HCT116 (cell line): ENCODE data around the gene IRF2.

Source experiments
- CEBPB ChIP-seq: IDR thresholded peaks from 2 replicates; pipeline ENCODE4 v1.6.1; 2012; ENCODE audit warnings: low read depth
- CTCF ChIP-seq, 3 experiments: fragments of 200-600 bp in 1 of 3; sonication (generic) in 1 of 3; IDR thresholded peaks in 2 of 3; conservative IDR thresholded peaks in 1 of 3; 2 replicates each; pipeline ENCODE4 v1.5.1; 2012 to 2017; ENCODE audit warnings: low read depth in 2 of 3, low read length in 2 of 3, antibody characterized with exemption in 1 of 3, borderline replicate concordance in 1 of 3, control low read depth in 1 of 3, mild to moderate bottlenecking in 1 of 3, mixed read lengths in 1 of 3, mixed run types in 1 of 3, moderate library complexity in 1 of 3; ENCODE audit not compliant: insufficient read depth in 1 of 3
- EZH2 ChIP-seq: fragments of 200-600 bp; sonication (generic); IDR thresholded peaks from 2 replicates; pipeline ENCODE4 v1.6.1; 2017; ENCODE audit warnings: antibody characterized with exemption, mixed run types
- EZH2phosphoT487 ChIP-seq: fragments of 200-600 bp; IDR thresholded peaks from 2 replicates; pipeline ENCODE4 v1.6.1; 2018; ENCODE audit warnings: antibody characterized with exemption, borderline replicate concordance
- POLR2A ChIP-seq: IDR thresholded peaks from 2 replicates; pipeline ENCODE4 v1.7.0; 2011; ENCODE audit warnings: borderline replicate concordance; ENCODE audit not compliant: insufficient read depth, insufficient read length; ENCODE audit errors: extremely low read depth
- RAD21 ChIP-seq: IDR thresholded peaks from 2 replicates; pipeline ENCODE4 v1.6.1; 2012; ENCODE audit warnings: low read depth, mild to moderate bottlenecking
- ZNF274 ChIP-seq: fragments of 200-500 bp; sonication (Bioruptor generic); IDR thresholded peaks from 2 replicates; pipeline ENCODE4 v1.6.1; 2014; ENCODE audit warnings: mild to moderate bottlenecking, low read depth, low read length, inconsistent platforms

GRCh38 chr4:184447664-184448063 is 26.7 kb downstream of the IRF2 start:
- TF ChIP-seq CTCF (IDR thresholded peaks at IDR 0.05 in 2 of 3, conservative IDR thresholded peaks at IDR 0.05 in 1 of 3; ENCODE audit: borderline replicate concordance in 1 of 3, insufficient read depth in 1 of 3, low read depth in 2 of 3, low read length in 2 of 3) (no peak), POLR2A (no peak), EZH2 (no peak), CEBPB (no peak), EZH2phosphoT487 (no peak), RAD21 (no peak), ZNF274 (no peak)
